Caco-2 (cell line): ENCODE results near the gene ADGRE3. TPM values are rescaled to one million over a fixed set of nuclear protein-coding genes. Genes with fewer than 3 reads are reported as not detected.

Source experiments
- BruUV-seq: library from RNA; stranded (reverse); fragments of 400-500 nt; replicated peaks from 2 replicates; lab custom pipeline; 2021; lab: Mats Ljungman, UMichigan
- CTCF ChIA-PET: fragments of 300-600 bp; sonication (Branson Sonifier 250); formaldehyde crosslinking; loops from one replicate; lab custom pipeline; 2022; ENCODE audit warnings: antibody characterized with exemption; lab: Charles Lee
- POLR2A ChIA-PET: fragments of 300-600 bp; sonication (Branson Sonifier 250); formaldehyde crosslinking; loops from one replicate; lab custom pipeline; 2022; ENCODE audit warnings: antibody characterized with exemption; lab: Charles Lee
- DNase-seq, 2 experiments: peaks; one replicate each; pipeline versions ENCODE4 v3.0.0 to v3.0.0-alpha.2; 2020 to 2022
- H3K27me3 ChIP-seq: replicated peaks from 2 replicates; pipeline ENCODE4 v1.6.0; 2011; ENCODE audit warnings: low read length; ENCODE audit not compliant: control insufficient read depth, insufficient read depth
- H3K36me3 ChIP-seq: 2 replicates; pipeline ENCODE4 v1.5.1; 2011; ENCODE audit warnings: low read length; ENCODE audit not compliant: control insufficient read depth, insufficient read depth
- H3K4me1 ChIP-seq: fragments of 250-450 bp; sonication (Bioruptor Pico); 2 replicates; pipeline ENCODE4 v1.5.1; 2020; ENCODE audit warnings: mild to moderate bottlenecking
- H3K4me3 ChIP-seq: 2 replicates; pipeline ENCODE4 v1.5.1; 2011; ENCODE audit warnings: low read depth, mild to moderate bottlenecking, control low read depth, low read length
- H3K9me3 ChIP-seq: fragments of 250-450 bp; sonication (Bioruptor Pico); 2 replicates; pipeline ENCODE4 v1.5.1; 2020; ENCODE audit warnings: mild to moderate bottlenecking, moderate library complexity
- H3K27ac Mint-ChIP-seq: one replicate; pipeline ENCODE4 v1.8.0; 2022; ENCODE audit warnings: mixed read lengths; ENCODE audit not compliant: unreplicated experiment
- H3K27me3 Mint-ChIP-seq: one replicate; pipeline ENCODE4 v1.8.0; 2022; ENCODE audit warnings: mixed read lengths; ENCODE audit not compliant: insufficient read depth, unreplicated experiment
- H3K36me3 Mint-ChIP-seq: one replicate; pipeline ENCODE4 v1.8.0; 2022; ENCODE audit warnings: mild to moderate bottlenecking, mixed read lengths; ENCODE audit not compliant: insufficient read depth, unreplicated experiment
- H3K4me1 Mint-ChIP-seq: one replicate; pipeline ENCODE4 v1.8.0; 2022; ENCODE audit warnings: low read depth, mixed read lengths; ENCODE audit not compliant: unreplicated experiment
- H3K4me3 Mint-ChIP-seq: one replicate; pipeline ENCODE4 v1.8.0; 2022; ENCODE audit warnings: mild to moderate bottlenecking, moderate library complexity, mixed read lengths; ENCODE audit not compliant: unreplicated experiment
- H3K9me3 Mint-ChIP-seq: one replicate; pipeline ENCODE4 v1.8.0; 2022; ENCODE audit warnings: mixed read lengths; ENCODE audit not compliant: unreplicated experiment
- intact Hi-C: fragments of 100-400 bp; cut with micrococcal nuclease; formaldehyde crosslinking; loops from one replicate; pipeline ENCODE4 v1.10.0; 2022; ENCODE audit not compliant: unreplicated experiment
- total RNA-seq: library from RNA; stranded (reverse); gene quantifications from 2 replicates; pipeline ENCODE4 v1.2.3, GENCODE V29; 2022
- TF ChIP-seq, protein P1 (sequence below), 2 experiments: fragments of 200-600 bp in 1 of 2; IDR thresholded peaks; 1 replicate in 1 of 2; 2 replicates in 1 of 2; pipeline versions ENCODE4 v1.5.1 to v1.8.0; 2011 to 2022; ENCODE audit warnings: antibody characterized with exemption in 1 of 2, control low read depth in 1 of 2, inconsistent platforms in 1 of 2, low read depth in 1 of 2, low read length in 1 of 2, mild to moderate bottlenecking in 1 of 2, moderate library complexity in 1 of 2; ENCODE audit not compliant: insufficient read depth in 1 of 2, severe bottlenecking in 1 of 2, unreplicated experiment in 1 of 2

ADGRE3 gene
- total RNA-seq, 1 experiment from 2014 or later: not detected

DNA sequence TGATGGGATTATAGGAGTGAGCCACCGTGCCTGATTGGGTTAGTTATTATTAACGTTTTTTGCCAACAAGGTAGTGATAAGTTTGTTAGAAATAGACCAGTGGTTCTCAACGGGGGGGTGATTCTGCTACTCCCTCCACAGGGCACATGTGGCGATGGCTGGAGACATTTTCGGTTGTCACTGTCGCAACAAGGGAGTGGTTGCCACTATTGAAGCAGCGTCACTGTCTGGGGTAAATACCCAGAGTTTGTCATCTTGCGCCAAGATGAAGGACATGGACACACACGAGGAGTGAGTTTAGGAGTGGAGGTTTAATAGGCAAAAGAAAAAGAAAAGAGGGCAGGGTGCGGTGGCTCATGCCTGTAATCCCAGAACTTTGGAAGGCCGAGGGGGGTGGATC lies 18.9 kb downstream of the ADGRE3 start:
- ChIA-PET CTCF (no interaction called here), POLR2A (no interaction called here)
- Histone ChIP-seq H3K9me3 (no peaks in the 10 kb centered on the region), H3K36me3 (no peaks in the 10 kb centered on the region), H3K27me3 (no peaks in the 10 kb centered on the region), H3K4me1 (no peaks in the 10 kb centered on the region), H3K4me3 (no peak overlapping the region)
- DNase-seq: no peak
- BruUV-seq: no TSS peak
- H3K27ac Mint-ChIP-seq: no peak overlapping the region
- TF ChIP-seq, protein P1, sequence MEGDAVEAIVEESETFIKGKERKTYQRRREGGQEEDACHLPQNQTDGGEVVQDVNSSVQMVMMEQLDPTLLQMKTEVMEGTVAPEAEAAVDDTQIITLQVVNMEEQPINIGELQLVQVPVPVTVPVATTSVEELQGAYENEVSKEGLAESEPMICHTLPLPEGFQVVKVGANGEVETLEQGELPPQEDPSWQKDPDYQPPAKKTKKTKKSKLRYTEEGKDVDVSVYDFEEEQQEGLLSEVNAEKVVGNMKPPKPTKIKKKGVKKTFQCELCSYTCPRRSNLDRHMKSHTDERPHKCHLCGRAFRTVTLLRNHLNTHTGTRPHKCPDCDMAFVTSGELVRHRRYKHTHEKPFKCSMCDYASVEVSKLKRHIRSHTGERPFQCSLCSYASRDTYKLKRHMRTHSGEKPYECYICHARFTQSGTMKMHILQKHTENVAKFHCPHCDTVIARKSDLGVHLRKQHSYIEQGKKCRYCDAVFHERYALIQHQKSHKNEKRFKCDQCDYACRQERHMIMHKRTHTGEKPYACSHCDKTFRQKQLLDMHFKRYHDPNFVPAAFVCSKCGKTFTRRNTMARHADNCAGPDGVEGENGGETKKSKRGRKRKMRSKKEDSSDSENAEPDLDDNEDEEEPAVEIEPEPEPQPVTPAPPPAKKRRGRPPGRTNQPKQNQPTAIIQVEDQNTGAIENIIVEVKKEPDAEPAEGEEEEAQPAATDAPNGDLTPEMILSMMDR (IDR thresholded peaks at IDR 0.05; ENCODE audit: insufficient read depth in 1 of 2, low read depth in 1 of 2, low read length in 1 of 2, severe bottlenecking in 1 of 2, unreplicated experiment in 1 of 2): no peak
- H3K9me3 Mint-ChIP-seq: no peaks in the 10 kb centered on the region
- no peak overlapping the region for H3K4me3 Mint-ChIP-seq
- no peaks in the 10 kb centered on the region for H3K36me3 Mint-ChIP-seq
- no peaks in the 10 kb centered on the region for H3K4me1 Mint-ChIP-seq
- H3K27me3 Mint-ChIP-seq: peaks cover 4% of the 10 kb centered on the region
- intact Hi-C loops: no loop called here

DNA sequence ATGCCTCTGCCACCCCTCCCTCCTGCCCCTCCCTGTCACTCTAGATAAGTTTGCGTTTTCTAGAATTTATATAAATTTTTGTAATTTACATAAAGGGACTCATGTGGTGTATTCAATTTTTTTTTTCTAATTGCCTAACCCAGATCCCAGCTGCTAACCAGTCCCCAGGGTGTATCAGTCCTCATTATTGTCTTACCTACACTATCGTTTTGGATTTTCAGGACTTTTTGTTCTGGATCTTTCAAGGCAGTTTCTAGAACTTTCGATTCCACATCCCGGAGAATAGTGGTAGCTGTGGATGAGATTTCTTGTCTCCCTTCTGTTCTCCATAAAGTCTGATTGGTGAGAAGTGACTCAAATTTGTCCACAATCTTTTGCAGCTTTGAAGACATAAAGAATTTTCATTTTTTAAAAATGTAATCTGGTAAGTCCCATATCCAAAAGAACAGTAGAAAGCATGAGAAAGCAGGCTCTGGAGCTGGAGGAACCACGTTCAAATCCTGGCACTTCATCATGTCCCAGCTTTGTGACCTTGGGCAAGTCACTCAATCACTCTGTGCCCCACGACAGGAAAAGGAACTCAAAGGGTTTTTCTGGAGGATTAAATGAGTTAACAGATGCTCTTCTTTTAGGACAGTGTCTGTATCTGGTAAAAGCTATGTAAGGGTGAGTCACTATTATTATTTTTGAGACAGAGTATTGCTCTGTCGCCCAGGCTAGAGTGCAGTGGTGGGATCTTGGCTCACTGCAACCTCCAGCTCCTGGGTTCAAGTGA lies 19.7 kb downstream of the ADGRE3 start:
- Histone ChIP-seq H3K36me3 (no peaks in the 10 kb centered on the region), H3K9me3 (no peaks in the 10 kb centered on the region), H3K27me3 (no peaks in the 10 kb centered on the region), H3K4me1 (no peaks in the 10 kb centered on the region), H3K4me3 (no peak overlapping the region)
- Mint-ChIP-seq H3K9me3 (no peaks in the 10 kb centered on the region), H3K27ac (no peak overlapping the region), H3K4me3 (no peak overlapping the region), H3K4me1 (no peaks in the 10 kb centered on the region), H3K27me3 (peaks cover 8% of the 10 kb centered on the region), H3K36me3 (no peaks in the 10 kb centered on the region)
- intact Hi-C loops: no loop called here
- POLR2A ChIA-PET: no interaction called here
- CTCF ChIA-PET: interaction anchor here (0.7 kb wide), 1 partner anchor 1184 kb away, joined by 4 read pairs; no protein-coding TSS in a partner anchor
- TF ChIP-seq, protein P1 (IDR thresholded peaks at IDR 0.05; ENCODE audit: insufficient read depth in 1 of 2, low read depth in 1 of 2, low read length in 1 of 2, severe bottlenecking in 1 of 2, unreplicated experiment in 1 of 2): no peak
- BruUV-seq: no TSS peak
- DNase-seq: no peak

DNA sequence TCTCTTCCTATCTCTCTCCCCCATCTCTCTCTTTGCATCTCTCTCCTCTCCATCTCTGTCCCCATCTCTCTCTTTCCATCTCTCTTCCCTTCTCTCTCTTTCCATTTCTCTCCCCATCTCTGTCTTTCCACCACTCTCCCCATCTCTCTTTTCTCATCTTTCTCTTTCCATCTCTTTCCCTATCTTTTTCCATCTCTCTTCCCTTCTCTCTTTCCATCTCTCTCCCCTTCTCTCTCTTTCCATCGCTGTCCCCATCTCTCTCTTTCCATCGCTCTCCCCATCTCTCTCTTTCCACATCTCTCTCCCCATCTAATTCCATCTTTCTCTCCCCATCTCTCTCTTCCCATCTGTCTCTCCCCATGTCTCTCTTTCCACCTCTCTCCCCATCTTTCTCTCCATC lies 24.5 kb downstream of the ADGRE3 start:
- no peaks in the 10 kb centered on the region for H3K9me3 ChIP-seq
- no TSS peak for BruUV-seq
- POLR2A ChIA-PET: no interaction called here
- CTCF ChIA-PET: no interaction called here
- H3K27me3 ChIP-seq: no peaks in the 10 kb centered on the region
- H3K4me3 Mint-ChIP-seq: no peak overlapping the region
- H3K4me1 Mint-ChIP-seq: no peaks in the 10 kb centered on the region
- H3K4me1 ChIP-seq: no peaks in the 10 kb centered on the region
- TF ChIP-seq, protein P1 (IDR thresholded peaks at IDR 0.05; ENCODE audit: insufficient read depth in 1 of 2, low read depth in 1 of 2, low read length in 1 of 2, severe bottlenecking in 1 of 2, unreplicated experiment in 1 of 2): no peak
- peaks cover 16% of the 10 kb centered on the region for H3K27me3 Mint-ChIP-seq
- no peak for DNase-seq
- no peak overlapping the region for H3K4me3 ChIP-seq
- no peaks in the 10 kb centered on the region for H3K36me3 ChIP-seq
- intact Hi-C loops: no loop called here
- H3K36me3 Mint-ChIP-seq: no peaks in the 10 kb centered on the region
- H3K27ac Mint-ChIP-seq: no peak overlapping the region
- H3K9me3 Mint-ChIP-seq: no peaks in the 10 kb centered on the region
